OCI-LY3 (cell line): ENCODE results near the gene CGREF1.

Experiments used
- H2AFZ ChIP-seq: fragments of 200-600, 300-600 bp; shearing (Covaris generic); 2 replicates; pipeline ENCODE4 v1.6.0; 2014; ENCODE audit warnings: antibody characterized with exemption, low read depth, low read length
- H3K27ac ChIP-seq: fragments of 200-600, 300-600 bp; sonication (generic); 2 replicates; pipeline ENCODE4 v1.5.1; 2014; ENCODE audit warnings: mild to moderate bottlenecking, low read length, moderate library complexity, mixed read lengths
- H3K27me3 ChIP-seq: fragments of 200-600, 300-600 bp; sonication (generic); 2 replicates; pipeline ENCODE4 v1.6.1; 2014; ENCODE audit warnings: low read depth, low read length, mixed read lengths
- H3K36me3 ChIP-seq: fragments of 200-600, 300-600 bp; sonication (generic); replicated peaks from 2 replicates; pipeline ENCODE3; 2014; ENCODE audit warnings: low read depth, low read length, mixed read lengths
- H3K4me1 ChIP-seq: fragments of 300-600, 200-600 bp; sonication (generic); 2 replicates; pipeline ENCODE4 v1.6.1; 2014; ENCODE audit warnings: low read length, mixed read lengths
- H3K4me2 ChIP-seq: fragments of 200-600, 300-600 bp; sonication (generic); 2 replicates; pipeline ENCODE4 v1.6.1; 2014; ENCODE audit warnings: low read length, mixed read lengths
- H3K4me3 ChIP-seq: fragments of 300-600, 200-600 bp; sonication (generic); 2 replicates; pipeline ENCODE4 v1.5.1; 2014; ENCODE audit warnings: antibody characterized with exemption, mild to moderate bottlenecking, low read length, moderate library complexity
- H3K79me2 ChIP-seq: fragments of 300-600, 200-600 bp; shearing (Covaris generic); 2 replicates; pipeline ENCODE4 v1.6.1; 2014; ENCODE audit warnings: mild to moderate bottlenecking, low read length, mixed read lengths
- H3K9ac ChIP-seq: fragments of 300-600, 200-600 bp; shearing (Covaris generic); 2 replicates; pipeline ENCODE4 v1.6.0; 2014; ENCODE audit warnings: mild to moderate bottlenecking, low read length, moderate library complexity
- H3K9me3 ChIP-seq: fragments of 200-600, 300-600 bp; shearing (Covaris generic); 2 replicates; pipeline ENCODE4 v1.6.1; 2014; ENCODE audit warnings: low read length, mixed read lengths; ENCODE audit not compliant: insufficient read depth
- H4K20me1 ChIP-seq: fragments of 200-600, 300-600 bp; sonication (generic); 2 replicates; pipeline ENCODE4 v1.6.1; 2016; ENCODE audit warnings: low read length, mixed read lengths; ENCODE audit not compliant: insufficient read depth
- CTCF ChIP-seq: fragments of 200-600, 300-600 bp; sonication (generic); IDR thresholded peaks from 2 replicates; pipeline ENCODE4 v1.5.1; 2014; ENCODE audit warnings: antibody characterized with exemption, low read length, low read depth
- EZH2phosphoT487 ChIP-seq: fragments of 200-600 bp; shearing (Covaris generic); IDR thresholded peaks from 2 replicates; pipeline ENCODE4 v1.6.1; 2018; ENCODE audit warnings: antibody characterized with exemption, mixed run types, low read depth

The CGREF1 gene

GRCh38 chr2:27128668-27129571 is 10.0 kb upstream of the CGREF1 start:
- Histone ChIP-seq H4K20me1 (peaks cover 4% of the 10 kb centered on the region), H3K36me3 (peaks cover 38% of the 10 kb centered on the region), H3K4me1 (peaks cover 11% of the 10 kb centered on the region), H3K79me2 (peaks cover 16% of the 10 kb centered on the region), H3K27me3 (no peaks in the 10 kb centered on the region), H2AFZ (no peak overlapping the region), H3K4me2 (no peak overlapping the region), H3K4me3 (no peak overlapping the region), H3K9ac (no peak overlapping the region), H3K9me3 (no peaks in the 10 kb centered on the region), H3K27ac (no peak overlapping the region)
- TF ChIP-seq EZH2phosphoT487 (no peak), CTCF (no peak)

- no peaks in the 10 kb centered on the region for H3K9me3 ChIP-seq
- TF ChIP-seq EZH2phosphoT487 (no peak), CTCF (no peak)
- H3K9ac ChIP-seq: no peak overlapping the region
- peaks cover 9% of the 10 kb centered on the region for H3K4me1 ChIP-seq
- H3K27ac ChIP-seq: no peak overlapping the region
- H3K4me3 ChIP-seq: no peak overlapping the region
- peaks cover 7% of the 10 kb centered on the region for H3K79me2 ChIP-seq
- H2AFZ ChIP-seq: no peak overlapping the region
- no peak overlapping the region for H3K4me2 ChIP-seq
- H3K36me3 ChIP-seq: peaks cover 38% of the 10 kb centered on the region
- H4K20me1 ChIP-seq: no peaks in the 10 kb centered on the region; the same call in 1 of the 2 replicates
- no peaks in the 10 kb centered on the region for H3K27me3 ChIP-seq
Measured at GRCh38 chr2:27127883-27128667, 9.1 kb upstream of the CGREF1 start.

- no peak overlapping the region for H3K27ac ChIP-seq
- no peak for TF ChIP-seq CTCF
- TF ChIP-seq EZH2phosphoT487: no peak
- H4K20me1 ChIP-seq: no peaks in the 10 kb centered on the region
- H3K9me3 ChIP-seq: no peaks in the 10 kb centered on the region
- H3K36me3 ChIP-seq: peaks cover 20% of the 10 kb centered on the region
- H2AFZ ChIP-seq: no peak overlapping the region
- no peak overlapping the region for H3K9ac ChIP-seq
- no peak overlapping the region for H3K4me2 ChIP-seq
- no peaks in the 10 kb centered on the region for H3K79me2 ChIP-seq
- H3K4me1 ChIP-seq: peaks cover 11% of the 10 kb centered on the region
- peaks cover 3% of the 10 kb centered on the region; the same call in 1 of the 2 replicates for H3K27me3 ChIP-seq
- no peak overlapping the region for H3K4me3 ChIP-seq
Measured at GRCh38 chr2:27126252-27126710, 7.4 kb upstream of the CGREF1 start.

GRCh38 chr2:27125104-27125503 is 6.2 kb upstream of the CGREF1 start:
- no peak overlapping the region for H2AFZ ChIP-seq
- no peaks in the 10 kb centered on the region for H3K79me2 ChIP-seq
- no peak overlapping the region for H3K4me3 ChIP-seq
- peaks cover 13% of the 10 kb centered on the region for H3K4me1 ChIP-seq
- H3K9me3 ChIP-seq: no peaks in the 10 kb centered on the region
- H4K20me1 ChIP-seq: no peaks in the 10 kb centered on the region
- peaks cover 6% of the 10 kb centered on the region for H3K27me3 ChIP-seq
- no peak overlapping the region for H3K27ac ChIP-seq
- H3K4me2 ChIP-seq: no peak overlapping the region
- H3K9ac ChIP-seq: no peak overlapping the region
- TF ChIP-seq EZH2phosphoT487 (no peak), CTCF (no peak)
- peaks cover 10% of the 10 kb centered on the region for H3K36me3 ChIP-seq
